Spleen (tissue), 7 donors: ENCODE results near the gene CPED1.
"Not testable (repeated sequence)": the region's sequence is repeated elsewhere in the genome, so short reads cannot be mapped to it uniquely, and the experiment has no call there.

Experiments used
- POLR2A ChIP-seq, 3 donors: fragments of 450-650 bp; IDR thresholded peaks; one replicate each; pipeline ENCODE4 v1.5.1; 2017; ENCODE audit warnings: antibody characterized with exemption in 3 of 3, mild to moderate bottlenecking in 1 of 3
- TF ChIP-seq, protein P1 (sequence below), 11 experiments: fragments of 200-600 bp in 7 of 11; fragments of 450-650 bp in 4 of 11; sonication (generic) in 4 of 11; IDR thresholded peaks in 8 of 11; conservative IDR thresholded peaks in 3 of 11; 1 replicate in 7 of 11; 2 replicates in 4 of 11; pipeline versions ENCODE4 v1.4.0 to v1.8.0; 2016 to 2021; ENCODE audit warnings: antibody characterized with exemption in 11 of 11, inconsistent platforms in 4 of 11, mild to moderate bottlenecking in 1 of 11
- donor health status: DM: no; HTN: no; CAD: no; lungs with moderate emphysema.
- donor health status: DM: no; HTN: no; CAD: no.
- donor health status: DM: no; HTN: no; CAD: no.

DNA sequence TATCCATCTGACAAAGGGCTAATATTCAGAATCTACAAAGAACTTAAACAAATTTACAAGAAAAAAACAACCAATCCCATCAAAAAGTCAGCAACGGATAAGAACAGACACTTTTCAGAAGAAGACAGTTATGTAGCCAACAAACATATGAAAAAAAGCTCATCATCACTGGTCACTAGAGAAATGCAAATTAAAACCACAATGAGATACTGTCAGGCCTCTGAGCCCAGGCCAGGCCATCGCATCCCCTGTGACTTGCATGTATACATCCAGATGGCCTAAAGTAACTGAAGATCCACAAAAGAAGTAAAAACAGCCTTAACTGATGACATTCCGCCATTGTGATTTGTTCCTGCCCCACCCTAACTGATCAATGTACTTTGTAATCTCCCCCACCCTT, 326.7 kb downstream of the CPED1 start:
- not testable (repeated sequence) for TF ChIP-seq POLR2A (IDR thresholded peaks at IDR 0.05)
- TF ChIP-seq, protein P1, sequence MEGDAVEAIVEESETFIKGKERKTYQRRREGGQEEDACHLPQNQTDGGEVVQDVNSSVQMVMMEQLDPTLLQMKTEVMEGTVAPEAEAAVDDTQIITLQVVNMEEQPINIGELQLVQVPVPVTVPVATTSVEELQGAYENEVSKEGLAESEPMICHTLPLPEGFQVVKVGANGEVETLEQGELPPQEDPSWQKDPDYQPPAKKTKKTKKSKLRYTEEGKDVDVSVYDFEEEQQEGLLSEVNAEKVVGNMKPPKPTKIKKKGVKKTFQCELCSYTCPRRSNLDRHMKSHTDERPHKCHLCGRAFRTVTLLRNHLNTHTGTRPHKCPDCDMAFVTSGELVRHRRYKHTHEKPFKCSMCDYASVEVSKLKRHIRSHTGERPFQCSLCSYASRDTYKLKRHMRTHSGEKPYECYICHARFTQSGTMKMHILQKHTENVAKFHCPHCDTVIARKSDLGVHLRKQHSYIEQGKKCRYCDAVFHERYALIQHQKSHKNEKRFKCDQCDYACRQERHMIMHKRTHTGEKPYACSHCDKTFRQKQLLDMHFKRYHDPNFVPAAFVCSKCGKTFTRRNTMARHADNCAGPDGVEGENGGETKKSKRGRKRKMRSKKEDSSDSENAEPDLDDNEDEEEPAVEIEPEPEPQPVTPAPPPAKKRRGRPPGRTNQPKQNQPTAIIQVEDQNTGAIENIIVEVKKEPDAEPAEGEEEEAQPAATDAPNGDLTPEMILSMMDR (IDR thresholded peaks at IDR 0.05 in 8 of 11, conservative IDR thresholded peaks at IDR 0.05 in 3 of 11): not testable (repeated sequence)
